DMS153 treated with DMSO at 0.1 percent for 48 hours (cell line): ENCODE data around the gene GMEB1.
"Not testable (repeated sequence)": the region's sequence is repeated elsewhere in the genome, so short reads cannot be mapped to it uniquely, and the experiment has no call there.

Experiments
- DNase-seq: peaks from one replicate; lab custom pipeline; 2025; ENCODE audit not compliant: unreplicated experiment; lab: John Stamatoyannopoulos, UW

The GMEB1 gene

DNA sequence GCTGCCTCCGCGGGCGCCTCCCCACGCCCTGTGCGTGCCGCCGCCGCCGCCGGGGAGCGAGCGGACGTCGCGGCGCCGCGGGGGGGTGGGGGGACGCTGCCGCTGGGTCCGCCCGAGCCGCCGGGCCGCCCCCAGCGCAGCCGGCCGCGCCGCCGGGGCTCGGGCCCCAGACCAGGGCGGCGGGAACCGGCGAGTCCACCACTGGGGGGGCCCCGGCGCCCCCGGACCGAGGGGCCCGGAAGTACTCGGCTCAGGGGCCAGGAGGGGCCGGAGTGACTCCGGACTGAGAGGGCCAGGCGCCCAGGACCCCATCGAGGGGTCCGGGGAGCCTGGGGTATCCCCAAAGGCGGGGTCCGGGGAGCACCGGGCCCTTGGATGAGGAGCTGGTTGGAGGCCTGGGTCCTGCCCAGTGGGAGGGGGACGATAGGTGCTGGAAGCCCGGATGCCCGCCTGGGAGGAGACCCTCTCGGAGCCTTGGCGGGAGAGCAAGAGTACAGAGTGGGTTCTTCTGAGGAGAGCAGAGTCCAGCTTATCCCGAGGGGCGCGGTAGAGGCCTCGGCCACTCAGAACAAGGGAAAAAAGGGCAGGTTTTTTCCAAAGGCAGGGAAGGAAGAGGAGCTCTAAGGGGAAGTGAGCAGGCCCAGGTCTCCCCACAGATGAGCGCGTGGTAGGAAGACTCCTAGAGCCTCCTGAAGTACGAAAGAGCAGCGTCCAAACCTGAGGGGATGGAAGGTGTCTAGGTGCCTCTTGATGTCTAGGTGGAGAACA, 556 bp downstream of the GMEB1 start:
- DNase-seq = peak; percentile 44

DNA sequence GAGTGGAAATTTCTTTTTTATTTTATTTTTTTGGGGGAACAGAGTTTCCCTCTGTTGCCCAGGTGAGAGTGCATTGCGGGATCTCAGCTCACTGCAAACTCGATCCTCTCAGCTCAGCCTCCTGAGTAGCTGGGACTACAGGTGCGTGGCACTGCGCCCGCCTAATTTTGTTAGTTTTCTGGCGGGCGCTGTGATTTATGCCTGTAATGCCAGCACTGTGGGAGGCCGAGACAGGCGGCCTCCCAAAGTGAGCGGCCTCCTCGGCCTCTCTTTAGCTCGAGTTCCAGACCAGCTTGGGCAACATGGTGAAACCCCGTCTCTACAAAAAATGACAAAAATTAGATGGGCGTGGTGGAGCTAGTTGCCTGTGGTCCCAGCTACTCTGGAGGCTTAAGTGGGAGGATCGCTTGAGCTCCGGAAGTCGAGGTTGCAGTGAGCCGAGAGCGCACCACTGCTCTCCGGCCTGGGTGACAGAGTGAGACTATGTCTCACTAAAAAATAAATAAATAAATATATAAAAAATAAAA, 2.7 kb downstream of the GMEB1 start:
- DNase-seq = no peak

- not testable (repeated sequence) for DNase-seq
Observed at GRCh38 chr1:28672971-28673370, 4.4 kb downstream of the GMEB1 start.

DNA sequence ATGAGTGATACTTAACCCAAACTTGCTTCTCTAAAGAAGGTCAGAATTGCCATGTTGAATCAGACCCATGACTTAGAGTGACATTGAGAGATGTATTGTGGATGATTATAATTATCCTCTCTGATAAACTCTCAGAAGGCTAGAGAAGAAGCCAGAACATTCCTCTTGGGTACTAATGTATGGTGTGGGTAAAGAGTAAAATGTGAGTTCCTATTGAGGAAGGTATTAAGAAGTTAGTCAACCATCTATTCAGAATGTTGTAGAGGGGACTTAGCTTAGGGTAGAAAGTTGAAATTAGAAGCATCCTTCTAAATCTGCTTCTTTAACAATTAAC, 7.3 kb downstream of the GMEB1 start:
- no peak for DNase-seq

- DNase-seq = no peak
Observed at GRCh38 chr1:28680151-28680550, 11.6 kb downstream of the GMEB1 start.

GRCh38 chr1:28682840-28683239, 14.3 kb downstream of the GMEB1 start:
- DNase-seq = no peak

- DNase-seq = no peak
Observed at GRCh38 chr1:28684937-28685336, 16.4 kb downstream of the GMEB1 start.

GRCh38 chr1:28691627-28692026, 23.0 kb downstream of the GMEB1 start:
- not testable (repeated sequence) for DNase-seq

DNA sequence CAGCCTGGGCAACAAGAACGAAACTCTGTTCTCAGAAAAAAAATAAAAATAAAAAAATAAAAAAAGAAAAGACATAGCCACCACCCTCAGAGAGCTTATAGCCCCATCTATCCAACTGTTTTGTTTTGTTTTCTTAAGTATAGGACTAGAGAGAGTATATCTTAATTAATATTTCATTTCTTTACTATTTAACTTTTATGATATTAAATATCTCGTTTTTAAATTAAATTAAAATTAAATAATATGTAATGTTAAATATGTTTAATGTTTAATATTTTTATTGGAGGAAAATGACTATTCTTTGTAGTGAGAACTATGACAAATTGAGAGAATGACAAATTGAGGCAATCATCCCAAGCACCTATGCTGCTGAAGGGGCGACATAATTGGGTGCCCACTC, 35.0 kb downstream of the GMEB1 start:
- no peak for DNase-seq

DNA sequence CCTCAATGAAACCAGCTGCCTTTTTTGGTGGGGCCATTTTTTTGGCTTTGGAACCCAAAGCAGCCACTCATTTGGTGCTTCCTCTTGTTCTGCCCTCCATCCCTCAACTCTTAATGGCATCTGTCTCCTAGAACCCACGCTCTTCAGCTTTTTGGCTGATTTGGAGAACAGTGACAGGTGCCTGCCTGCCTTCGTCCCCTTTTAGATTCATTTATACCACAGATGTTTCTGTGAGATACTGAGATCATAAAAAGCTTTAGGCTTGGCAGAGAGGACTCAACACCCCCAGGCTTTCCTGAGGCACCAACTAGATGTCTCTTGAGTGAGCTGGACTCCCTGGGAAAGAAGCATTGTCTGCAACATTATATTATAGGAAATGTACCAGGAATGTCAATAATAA, 47.8 kb downstream of the GMEB1 start:
- DNase-seq = no peak

DNA sequence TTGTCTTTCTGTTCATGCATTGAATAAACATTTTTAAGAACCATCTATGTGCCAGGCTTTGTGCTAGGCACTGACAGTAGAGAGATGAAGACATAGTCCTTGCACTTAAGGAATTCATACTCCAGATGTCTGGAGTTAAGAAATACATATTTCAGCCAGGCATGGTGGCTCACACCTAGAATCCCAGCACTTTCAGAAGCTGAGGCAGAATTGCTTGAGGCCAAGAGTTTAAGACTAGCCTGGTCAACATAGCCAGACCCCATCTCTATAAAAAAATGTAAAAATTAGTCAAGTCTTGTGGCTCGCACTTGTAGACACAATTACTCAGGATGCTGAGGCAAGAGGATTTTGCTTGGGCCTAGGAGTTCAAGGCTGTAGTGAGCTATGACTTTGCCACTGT, 49.6 kb downstream of the GMEB1 start:
- DNase-seq = no peak

DNA sequence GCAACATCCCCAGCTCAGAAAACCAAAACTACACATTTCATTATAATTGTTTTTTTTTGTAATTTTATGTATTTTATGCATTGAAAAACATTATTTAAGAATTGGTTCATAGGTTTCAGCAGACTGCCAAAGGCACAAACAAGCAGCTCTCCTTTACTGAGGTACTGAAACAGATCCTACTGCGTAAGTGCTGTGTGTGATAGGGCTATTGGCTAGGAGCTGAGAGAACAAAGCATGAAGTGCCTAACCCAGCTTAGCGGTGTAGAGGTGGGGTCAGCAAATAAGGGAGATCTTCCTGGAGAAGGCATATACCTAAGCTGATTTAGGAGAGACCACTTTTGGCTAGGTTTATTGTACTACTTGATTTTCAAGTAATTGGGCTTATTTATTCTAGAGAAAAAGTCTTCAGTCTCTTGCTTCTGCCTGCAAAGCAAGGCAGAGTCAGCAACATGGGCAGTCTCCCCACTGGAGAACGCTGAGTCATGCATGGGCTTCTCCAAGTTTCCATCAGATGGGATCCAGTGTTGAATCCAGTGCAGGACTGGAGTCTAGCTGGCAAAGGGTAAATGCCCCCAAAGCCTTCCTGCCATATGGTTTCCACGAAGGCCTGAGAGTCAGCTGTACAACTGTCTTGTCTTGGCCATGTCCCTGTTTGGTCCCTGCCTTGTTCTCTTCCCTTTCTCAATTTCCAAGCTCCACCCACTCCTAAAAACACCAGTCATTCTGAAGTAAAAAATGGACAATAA, 50.2 kb downstream of the GMEB1 start:
- no peak for DNase-seq

DNA sequence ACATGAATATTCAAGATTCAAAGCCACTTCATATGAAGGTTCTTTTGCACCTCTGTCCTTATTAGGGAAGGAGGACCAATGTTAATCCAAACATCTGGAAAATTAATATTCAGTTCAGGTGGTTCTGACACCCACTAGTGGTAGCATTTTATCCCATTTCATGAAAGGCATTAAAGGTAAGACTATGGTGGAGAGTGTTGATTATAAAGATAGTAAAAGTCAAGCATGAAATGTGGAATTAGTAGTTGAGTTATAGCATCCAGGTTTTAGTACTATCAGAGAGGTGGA, 50.7 kb downstream of the GMEB1 start:
- no peak for DNase-seq

- no peak for DNase-seq
Observed at GRCh38 chr1:28720376-28720775, 51.8 kb downstream of the GMEB1 start.

- not testable (repeated sequence) for DNase-seq
Observed at GRCh38 chr1:28721927-28722326, 53.3 kb downstream of the GMEB1 start.

- not testable (repeated sequence) for DNase-seq
Observed at GRCh38 chr1:28725365-28725764, 56.8 kb downstream of the GMEB1 start.

DNA sequence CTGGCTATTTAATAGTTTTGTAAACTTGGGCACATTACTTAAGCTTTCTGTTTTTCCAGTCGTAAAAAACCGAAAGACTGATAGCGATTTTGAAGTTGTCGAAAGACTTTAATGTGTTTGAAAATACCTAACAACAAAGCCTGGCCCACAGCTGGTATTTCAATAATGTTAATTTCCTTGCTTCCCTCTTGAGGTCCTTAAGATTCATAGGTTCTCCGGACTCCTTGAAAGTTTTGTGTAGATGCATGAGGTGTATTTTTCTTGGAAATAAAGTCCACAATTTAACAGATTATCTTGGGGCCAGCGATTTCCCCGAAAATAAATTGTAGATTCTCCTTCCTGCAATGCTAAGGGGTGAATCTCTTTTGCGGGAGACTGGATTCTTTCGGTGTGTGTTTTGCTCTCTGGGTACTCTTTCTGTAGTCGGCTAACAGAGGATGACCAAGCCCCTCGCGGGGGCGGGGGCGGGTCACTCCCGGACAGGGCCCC, 67.4 kb downstream of the GMEB1 start:
- DNase-seq = no peak

GRCh38 chr1:28736450-28737306, 68.1 kb downstream of the GMEB1 start, which contains the start of gene YTHDF2:
TSS of gene YTHDF2 (plus strand) at chr1:28736940. CDS start at chr1:28737121, 181 bp downstream.
- DNase-seq = peak; percentile 99

GRCh38 chr1:28737307-28738132, 68.9 kb downstream of the GMEB1 start:
- DNase-seq = peak; percentile 74

DNA sequence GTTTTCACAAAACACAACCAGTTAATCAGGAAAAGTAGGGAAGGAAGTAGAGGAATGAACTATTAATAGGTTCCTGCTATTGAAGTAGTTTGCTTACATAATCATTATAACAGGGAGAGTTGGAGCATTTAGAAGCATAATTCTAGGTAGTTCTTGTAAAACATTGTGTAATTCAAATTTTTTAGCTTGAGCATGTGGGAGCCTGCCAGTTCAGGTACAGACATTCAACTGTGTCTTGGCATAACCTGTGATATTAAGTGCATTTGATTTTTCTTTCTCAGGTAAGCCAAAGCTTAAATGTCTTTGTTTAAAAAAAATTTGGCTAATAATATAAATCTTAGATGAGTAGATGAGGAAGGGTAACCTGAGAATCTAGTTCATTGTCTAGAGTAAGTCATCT, 71.5 kb downstream of the GMEB1 start:
- DNase-seq = no peak

GRCh38 chr1:28744184-28744583, 75.6 kb downstream of the GMEB1 start:
- no peak for DNase-seq
